Measurements from ENCODE around the gene NAP1L1.
A peak's percentile ranks its signal among the peaks of the same experiment; 100 is the strongest.

NAP1L1 gene, protein sequence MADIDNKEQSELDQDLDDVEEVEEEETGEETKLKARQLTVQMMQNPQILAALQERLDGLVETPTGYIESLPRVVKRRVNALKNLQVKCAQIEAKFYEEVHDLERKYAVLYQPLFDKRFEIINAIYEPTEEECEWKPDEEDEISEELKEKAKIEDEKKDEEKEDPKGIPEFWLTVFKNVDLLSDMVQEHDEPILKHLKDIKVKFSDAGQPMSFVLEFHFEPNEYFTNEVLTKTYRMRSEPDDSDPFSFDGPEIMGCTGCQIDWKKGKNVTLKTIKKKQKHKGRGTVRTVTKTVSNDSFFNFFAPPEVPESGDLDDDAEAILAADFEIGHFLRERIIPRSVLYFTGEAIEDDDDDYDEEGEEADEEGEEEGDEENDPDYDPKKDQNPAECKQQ

DNA sequence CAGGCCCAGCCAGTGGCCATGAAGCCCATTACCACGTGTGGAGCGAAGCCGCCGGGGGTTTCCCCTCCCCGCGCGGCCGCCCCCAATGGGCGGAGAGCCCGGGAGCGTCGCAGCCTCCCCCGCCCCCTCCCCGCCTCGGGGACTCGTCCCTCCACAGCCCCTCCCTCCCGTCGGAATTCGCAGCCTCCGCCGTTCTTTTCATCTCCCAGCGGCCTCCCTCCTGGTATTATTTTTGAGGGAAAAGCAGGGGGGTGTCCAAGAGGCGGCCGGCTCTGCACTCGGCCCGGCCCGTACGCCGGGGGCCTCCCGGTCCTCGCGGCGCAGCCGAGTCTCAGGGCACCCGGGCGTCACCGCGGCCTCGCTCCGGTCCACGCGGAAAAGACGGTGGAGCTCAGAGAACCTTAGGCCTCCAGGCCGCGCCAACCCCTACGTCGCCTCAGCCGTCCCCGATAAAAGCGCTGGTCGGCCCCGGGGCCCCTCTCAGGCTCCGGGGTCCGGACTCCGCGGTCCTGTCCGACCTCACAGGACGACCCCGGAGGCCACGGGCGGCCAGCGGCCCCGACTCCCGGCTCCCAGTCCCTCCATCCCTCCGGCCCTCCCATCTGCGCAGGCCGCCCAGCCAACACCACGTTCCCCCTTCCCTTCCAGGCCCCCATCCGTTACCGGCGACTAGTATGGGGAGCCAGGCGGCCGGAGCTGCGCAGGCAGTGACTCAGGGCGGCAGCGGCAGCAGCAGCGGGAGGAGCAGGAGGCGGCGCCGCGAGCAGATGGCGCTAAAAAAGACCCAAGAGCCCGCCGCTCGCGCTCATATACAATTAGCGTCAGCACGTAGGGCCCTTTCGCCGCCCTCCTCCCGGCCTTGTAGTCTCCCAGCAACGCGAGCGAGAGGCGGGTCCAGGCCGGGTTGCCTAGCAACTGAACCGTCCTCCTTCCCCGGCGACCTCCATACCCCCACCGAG lies at the start of gene NAP1L1:
NAP1L1 (minus strand) TSS at position 782 of the 959 bp plus-strand sequence. CDS start 10,466 bp downstream, outside the sequence.
- peak; percentile 98 for DNase-seq

DNA sequence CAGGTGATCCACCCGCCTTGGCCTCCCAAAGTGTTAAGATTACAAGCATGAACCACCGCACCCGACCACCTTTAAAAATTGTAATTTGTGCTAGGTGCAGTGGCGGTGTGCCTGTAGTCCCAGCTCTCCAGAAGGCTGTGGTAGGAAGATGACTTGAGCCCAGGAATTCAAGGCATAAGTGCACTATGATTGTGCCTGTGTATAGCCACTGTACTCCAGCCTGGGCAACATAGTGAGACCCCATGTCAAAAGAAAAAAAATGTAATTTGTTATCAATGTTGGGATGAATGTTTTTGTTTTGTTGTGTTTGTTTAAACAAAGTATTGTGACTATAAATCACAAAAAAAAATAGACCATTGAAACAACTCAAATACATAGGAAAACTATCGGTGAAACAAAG lies 43.1 kb upstream of the NAP1L1 start:
- no peak for DNase-seq

DNA sequence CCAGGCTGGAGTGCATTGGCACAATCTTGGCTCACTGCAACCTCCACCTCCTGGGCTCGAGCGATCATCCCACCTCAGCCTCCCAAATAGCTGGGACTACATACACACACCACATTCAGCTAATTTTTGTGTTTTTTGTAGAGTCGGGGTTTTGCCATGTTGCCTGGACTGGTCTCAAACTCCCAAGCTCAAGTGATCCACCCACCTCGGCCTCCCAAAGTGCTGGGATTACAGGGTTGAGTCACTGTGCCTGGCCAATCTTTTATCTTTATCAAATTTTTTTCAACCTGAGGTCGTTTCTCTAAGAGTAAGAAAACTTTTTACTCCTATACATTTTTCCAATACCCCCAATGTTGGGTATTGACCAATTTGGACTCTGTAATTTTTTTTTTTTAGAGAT lies 40.0 kb upstream of the NAP1L1 start:
- no peak for DNase-seq

DNA sequence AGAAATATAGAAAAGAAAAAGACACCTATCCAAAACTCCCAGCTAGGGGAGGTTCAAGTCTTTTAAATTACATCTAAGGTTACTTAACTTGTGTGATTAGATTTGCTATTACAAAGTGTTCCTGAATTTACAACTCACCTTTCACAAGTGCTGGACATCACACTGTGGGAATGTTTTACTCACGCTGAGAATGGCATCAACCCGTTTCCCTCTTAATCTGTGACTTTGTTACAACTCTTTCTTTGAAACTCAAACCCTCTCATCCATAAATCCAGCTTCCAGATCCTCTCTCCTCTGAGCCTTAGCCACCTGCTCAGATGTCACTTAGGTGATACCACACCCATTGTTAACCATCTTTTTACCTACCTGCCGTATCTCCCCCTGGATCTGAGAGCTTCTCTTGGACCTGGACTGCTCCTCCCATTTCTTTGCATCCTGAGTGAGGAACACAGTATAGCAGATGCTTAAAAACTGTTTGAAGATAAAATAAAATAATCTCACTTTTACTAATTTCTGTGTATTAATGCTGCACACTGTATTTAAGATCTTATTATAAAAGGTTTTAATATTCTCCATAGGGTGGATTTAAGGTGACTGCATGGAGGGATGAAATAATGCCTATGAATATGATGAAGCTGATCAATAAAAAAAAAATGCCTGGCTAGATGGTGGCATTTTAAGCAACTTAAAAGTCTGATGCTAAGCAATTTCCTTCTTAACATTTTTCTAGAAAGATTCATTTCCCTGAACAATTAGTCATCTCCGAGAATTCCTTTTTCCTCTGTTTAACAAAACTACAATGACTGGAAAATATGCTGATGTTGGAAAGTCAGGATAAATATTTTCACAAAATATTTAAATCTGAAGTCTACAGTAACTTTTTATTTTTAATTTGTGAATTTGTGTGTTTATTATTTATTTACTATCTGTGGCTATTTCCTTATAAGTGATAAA lies 39.1 kb upstream of the NAP1L1 start:
- DNase-seq, result no peak

DNA sequence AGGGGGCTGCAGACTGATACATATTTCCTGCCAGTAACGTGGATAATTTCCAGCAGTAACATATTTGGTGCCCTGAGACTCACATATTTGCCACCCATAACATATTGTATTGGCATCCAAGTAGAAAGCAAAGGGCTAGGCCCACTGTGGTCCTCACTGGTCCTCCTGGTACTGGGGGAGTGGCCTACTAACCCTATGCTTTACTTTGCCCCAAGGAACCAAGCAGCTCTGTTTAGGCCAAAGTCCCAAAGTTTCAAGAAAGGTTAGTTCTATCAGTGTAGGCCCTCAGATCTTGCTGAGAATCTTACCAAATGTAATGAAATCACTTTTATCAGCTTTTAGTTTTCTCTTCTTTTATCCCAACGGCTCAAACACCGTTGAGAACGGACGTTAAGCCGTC lies 35.4 kb upstream of the NAP1L1 start:
- DNase-seq, result no peak

DNA sequence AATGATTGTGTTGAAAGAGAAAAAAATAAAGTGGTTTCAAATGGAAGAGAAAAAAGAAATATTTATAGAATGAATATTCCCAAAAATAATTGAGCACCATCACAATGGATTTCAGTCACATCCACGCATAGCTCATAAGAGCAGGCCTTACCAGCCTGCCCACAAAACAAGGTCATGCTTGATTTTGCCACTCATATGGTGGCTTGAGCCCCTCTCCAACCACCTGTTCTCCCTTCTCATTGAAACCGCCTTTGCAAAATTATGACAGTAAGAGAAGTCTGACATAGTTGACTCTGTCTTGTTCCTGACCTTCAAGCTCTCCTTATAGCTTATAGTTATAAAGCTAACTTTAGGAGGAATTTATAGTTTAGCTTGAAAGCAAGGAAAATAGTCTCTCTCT lies 33.3 kb upstream of the NAP1L1 start:
- no peak for DNase-seq

DNA sequence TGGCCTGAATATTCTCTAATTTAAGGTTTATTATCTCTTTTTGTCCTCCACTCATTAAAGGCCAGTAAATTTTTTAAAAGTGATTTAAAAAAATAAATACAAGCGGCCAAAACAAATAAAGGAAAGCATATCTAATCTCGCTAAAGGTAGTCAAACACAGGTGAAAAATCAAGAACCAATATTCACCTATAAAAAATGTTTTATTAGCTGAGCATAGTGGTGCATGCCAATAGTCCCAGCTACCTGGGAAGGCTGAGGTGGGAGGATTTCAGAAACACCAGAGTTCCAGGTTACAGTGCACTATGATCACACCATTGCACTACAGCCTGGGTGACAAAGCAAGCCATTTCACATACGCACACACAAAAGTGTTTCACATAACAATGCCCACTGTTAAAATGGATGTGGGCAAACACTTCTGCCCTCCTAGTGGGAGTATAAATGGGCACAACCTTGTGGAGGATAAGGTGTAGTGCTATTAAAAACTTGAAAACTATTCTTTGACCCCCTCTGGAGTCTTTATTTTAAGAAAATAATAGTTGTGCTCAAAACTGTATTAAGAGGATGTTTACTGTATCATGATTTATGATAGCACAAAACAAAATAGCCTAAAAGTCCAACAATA lies 32.7 kb upstream of the NAP1L1 start:
- no peak for DNase-seq

DNA sequence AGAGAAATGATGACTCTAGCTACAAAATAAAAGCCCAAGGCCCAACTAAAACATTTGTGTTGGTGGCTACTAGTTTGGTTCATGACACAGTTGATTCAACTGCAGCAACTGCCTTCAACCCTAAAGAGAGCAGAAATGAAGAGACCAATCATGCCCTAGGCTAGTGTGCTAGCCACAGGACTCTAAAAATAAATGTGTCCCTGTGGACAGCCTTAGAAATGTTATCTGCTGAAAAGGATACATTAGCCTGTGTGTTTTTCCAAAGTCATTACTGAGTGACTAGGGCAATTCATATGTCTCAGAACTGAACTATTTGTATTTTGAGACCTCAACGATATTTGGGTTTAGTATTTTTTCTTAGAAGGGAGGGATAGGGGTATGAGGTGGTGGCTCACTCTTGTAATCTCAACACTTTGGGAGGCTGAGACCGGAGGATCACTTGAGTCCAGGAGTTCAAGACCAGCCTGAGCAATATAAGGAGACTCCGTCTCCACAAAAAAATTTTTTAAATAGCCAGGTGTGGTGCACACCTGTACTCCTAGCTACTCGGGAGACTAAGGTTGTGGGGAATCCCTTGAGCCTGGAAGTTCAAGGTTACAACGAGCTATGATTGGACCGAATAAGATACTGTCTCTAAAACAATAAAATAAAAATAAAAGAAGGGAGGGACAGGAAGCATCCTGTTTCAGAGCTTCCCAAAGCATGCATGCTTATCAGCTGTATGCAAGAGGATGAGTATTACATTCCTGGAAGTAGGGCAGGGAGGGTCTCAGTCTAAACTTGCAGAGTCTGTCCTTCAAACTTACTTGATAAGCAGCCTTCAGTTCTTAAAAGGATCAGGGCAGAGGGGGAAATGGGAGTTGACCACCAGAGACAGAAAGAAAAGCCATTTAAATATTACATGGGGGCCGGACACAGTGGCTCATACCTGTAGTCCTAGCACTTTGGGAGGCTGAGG lies 29.6 kb upstream of the NAP1L1 start:
- no peak for DNase-seq

DNA sequence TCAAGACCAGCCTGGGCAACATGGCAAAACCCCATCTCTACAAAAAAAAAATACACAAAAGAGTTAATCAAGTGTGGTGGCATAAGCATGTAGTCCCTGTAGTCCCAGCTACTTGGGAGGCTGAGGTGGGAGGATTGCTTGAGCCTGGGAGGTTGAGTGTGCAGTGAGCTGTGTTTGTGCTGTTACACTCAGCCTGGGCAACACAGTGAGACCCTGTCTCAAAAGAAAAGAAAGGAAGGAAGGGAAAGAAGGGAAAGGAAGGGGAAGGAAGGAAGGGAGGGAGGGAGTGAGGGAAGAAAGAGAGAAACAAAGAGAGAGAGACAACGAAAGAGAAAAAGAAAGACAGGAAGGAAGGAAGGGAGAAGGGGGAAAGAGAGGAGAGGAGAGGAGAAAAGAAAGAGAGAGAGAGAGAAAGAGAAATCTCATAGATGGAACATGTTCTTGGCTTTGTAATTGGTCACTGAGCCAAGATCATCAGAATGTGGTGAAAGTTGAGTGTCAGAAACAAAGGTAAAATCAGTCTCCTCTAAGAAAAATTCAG lies 26.8 kb upstream of the NAP1L1 start:
- no peak for DNase-seq

DNA sequence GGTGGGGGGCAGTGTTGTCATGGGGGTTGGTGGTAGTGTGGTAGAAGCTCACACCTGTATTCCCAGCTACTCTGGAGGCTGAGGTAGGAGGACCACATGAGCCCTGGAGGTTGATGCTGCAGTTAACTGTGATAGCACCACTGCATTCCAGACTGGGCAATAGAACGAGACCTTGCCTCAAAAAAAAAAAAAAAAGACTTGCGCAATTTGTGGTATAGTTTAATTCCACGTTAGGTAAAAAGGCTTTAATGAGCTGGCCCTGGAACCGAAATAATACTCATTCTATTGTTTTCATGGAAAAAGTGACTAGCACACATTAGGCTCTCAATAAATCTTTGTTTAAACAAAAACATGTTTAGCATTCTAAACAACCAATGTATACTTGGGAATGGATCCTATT lies 25.4 kb upstream of the NAP1L1 start:
- no peak for DNase-seq

DNA sequence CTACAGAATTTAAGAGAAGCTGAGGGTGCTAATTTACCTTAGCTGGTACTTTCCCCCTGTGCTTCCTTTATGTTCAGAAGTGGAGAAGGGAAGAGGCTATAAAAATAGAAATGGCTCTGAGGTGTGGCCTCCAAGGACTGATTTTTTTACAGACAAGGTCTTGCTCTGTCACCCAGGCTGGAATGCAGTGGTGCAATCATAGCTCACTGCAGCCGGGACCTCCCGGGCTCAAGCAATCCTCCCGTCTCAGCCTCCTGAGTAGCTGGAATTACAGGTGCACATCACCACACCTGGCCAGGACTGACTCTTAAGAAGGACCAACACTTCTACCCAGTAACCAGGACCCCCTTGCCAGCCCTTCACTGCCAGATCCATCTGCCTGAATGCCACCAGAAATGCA lies 23.9 kb upstream of the NAP1L1 start:
- no peak for DNase-seq

DNA sequence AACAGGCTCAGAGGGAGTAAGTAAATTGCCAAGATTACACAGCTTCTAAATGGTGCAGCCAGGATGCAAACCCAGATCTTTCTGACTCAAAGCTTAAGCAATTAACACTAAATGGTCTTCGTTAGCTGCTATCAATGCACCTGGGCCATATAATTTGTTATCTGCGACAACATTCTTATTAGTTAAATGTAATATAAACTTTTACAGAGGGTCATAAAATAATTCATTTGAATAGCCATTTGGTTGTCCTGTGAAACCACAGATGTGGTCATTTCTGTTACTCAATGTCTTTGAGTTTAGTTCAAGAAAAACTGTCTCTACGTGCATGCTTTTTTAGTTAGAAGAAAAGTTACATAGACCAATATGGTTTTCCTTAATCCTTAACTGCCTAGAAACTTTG lies 22.1 kb upstream of the NAP1L1 start:
- no peak for DNase-seq

DNA sequence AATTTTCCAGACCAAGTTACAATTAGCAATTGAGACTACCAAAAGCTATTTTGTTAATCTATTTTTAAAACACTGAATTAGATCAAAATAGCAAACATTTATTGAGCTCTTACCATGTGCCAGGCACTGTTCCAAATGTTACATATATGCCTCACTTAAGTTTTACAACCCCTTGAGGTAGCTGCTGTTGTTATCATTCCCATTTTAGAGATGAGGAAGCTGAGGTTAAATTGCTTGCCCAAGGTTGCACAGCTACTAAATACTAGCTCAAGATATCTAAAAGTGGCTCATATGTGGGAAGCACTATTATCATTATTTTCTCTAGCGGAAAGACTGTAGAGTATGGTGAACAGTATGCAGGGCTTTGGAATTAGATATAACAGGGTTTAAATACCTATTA lies 19.5 kb upstream of the NAP1L1 start:
- no peak for DNase-seq

DNA sequence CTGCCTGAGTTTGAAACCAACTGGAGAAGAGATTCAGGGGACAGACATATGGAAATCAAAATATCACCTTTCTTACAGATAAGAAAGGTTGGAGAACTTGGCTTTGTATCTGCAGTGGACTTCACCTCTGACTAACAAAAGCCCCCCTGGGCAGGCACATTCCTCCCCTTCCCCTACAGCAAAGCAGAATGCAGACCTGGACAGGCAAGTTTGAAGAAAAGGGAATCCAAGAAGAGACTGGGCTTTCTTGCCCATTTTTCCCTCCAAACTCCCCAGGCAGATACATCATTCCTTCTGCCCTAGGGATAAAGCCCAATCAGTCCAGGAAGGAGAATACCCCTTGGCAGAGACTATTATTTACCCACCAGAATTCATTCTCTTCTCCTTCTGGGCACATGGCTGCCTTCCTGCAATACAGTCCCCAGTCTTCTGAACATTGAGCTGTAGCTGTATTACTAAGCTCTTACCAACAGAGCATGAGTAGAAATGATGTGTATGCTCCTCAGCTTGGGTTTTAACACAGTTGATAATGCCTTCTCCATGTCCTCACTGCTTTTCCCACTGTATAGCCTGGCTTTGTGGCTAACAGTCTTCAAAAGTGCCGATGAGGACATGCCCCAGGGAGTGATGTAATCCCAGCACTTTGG lies 17.4 kb upstream of the NAP1L1 start:
- no peak for DNase-seq

DNA sequence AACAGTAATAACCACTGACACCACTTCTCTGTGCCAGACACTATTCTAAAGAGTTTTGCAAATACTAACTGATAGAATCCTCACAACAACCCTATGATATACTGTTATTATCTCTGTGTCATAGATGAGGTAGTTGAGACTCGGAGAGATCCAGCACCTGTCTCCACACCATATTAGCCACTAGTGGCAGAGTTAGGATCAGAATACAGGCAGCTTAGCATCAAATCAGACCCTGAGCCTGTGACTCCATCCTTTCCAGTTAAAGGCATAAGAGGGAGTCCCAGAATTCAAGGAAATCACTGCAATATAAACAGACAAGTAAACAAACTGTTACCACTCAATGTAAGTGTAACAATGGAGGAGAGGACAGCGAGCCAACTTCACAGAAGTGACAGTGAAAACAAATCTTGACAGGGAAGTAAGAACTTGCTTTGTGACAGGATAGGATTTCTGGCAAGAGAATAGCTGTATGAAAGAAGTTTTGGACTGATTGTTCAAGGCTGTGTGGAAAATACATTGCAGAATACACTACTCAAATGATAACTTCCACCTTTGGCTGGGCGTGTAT lies 11.7 kb upstream of the NAP1L1 start:
- DNase-seq, result no peak

DNA sequence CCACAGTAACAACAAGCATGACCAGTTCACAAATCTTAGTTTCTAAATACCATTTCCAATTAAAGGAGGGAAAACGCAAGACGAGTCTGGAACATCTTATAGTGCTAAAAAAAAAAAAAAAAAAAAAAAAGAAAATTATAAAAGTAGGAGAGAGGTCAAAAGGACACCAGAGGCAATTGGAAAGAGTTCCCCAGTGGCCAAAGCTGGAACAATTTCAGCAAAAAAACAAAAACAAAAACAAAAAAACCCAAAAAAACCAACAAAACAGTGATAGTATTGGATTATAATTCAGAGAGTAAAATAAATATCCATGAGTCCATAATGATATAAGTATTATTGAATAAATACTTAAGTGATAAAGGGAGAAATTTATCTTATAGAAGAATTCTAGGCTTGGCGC lies 10.3 kb upstream of the NAP1L1 start:
- DNase-seq, result no peak

DNA sequence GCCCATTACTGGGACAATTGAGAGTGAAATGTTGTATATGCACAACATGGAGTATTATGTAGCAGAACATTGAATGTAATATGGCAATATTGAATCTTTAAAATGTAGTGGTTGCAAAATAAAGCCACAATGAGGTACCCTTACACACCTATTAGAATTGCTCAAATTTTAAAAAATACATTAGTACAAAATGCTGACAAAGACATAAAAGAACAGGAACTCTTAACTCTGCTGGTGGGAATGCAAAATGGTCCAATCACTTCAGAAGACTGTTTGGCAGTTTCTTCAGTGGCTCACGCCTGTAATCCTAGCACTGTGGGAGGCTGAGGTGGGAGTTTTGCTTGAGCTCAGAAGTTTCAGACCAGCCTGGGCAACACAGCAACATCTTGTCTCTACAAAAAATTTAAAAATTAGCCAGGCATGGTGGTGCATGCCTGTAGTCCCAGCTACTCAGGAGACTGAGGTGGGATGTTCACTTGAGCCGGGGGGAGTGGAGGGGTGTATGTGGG lies 6.8 kb upstream of the NAP1L1 start:
- DNase-seq, result no peak

DNA sequence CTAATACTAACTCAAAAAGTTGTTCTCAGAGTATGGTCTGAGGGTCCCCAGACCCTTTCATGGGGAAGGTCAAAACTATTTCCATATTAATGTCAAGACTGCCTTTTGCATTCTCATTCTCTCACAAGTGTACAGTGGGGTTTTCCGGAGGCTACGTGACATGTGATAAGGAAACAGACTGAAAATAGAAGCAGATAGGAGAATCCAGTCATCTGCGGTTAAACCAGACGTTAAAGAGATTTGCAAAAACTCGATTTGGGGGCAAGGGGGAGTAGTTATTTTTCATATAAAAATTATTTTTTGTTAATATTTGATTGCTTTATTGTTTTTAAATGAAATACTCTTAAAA lies 1.0 kb upstream of the NAP1L1 start:
- DNase-seq, result peak; percentile 25

DNA sequence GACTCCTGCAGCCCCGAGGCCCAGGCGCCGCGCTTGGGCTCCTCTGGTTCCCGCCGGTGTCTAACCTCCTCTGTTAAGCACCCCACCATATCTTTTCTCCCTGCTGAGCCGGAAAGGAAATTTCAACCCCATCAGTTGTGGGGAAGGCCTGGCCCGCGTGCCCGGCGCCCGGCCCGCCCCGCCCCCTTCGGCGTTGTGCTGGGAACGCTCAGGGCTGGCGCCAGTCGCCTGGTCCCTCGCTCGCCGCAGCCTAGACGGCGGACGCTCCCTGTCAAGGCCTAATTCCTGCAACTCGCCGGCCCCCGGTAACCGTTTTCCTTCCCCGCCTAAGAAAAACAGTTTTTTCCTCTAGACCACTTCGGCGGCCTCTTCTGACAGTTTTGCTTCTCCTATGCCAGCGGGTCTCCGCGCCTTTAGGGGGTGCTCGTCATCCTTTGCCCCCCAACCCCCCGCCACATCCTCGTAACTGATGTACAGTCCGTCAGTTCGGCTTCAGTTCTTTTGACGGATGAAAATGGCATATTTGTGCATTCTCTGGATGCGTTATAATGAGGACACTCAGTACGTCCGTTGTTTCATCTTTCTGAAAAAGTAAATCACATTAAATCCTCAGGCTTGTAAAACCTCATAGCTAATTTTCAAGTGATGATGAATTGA lies 506 bp upstream of the NAP1L1 start:
- peak; percentile 88 for DNase-seq

Measured in NCI-H345 (cell line).